HepG2 (cell line): Measurements from ENCODE around the gene DLX6. TPM values are rescaled to one million over a fixed set of nuclear protein-coding genes. Genes with fewer than 3 reads are reported as not detected.
A peak's percentile ranks its signal among the peaks of the same experiment; 100 is the strongest.

Experiments used
- ARID3A ChIP-seq: IDR thresholded peaks from 2 replicates; pipeline ENCODE4 v1.6.1; 2012; ENCODE audit warnings: low read depth, low read length, improper control_type of control experiment
- ATF7 ChIP-seq, 2 experiments: fragments of 450-650 bp in 1 of 2; sonication (generic) in 1 of 2; formaldehyde crosslinking in 1 of 2; IDR thresholded peaks; 2 replicates each; pipeline versions ENCODE4 v1.4.0 to v1.6.1; 2016 to 2020; ENCODE audit warnings: antibody characterized with exemption in 1 of 2, mild to moderate bottlenecking in 1 of 2, missing genetic modification reagents in 1 of 2
- CAMTA2 ChIP-seq: sonication (generic); formaldehyde crosslinking; IDR thresholded peaks from 2 replicates; pipeline ENCODE4 v1.4.0; 2020; ENCODE audit warnings: mild to moderate bottlenecking, missing genetic modification reagents, borderline replicate concordance
- CBX5 ChIP-seq: sonication (generic); formaldehyde crosslinking; IDR thresholded peaks from 2 replicates; pipeline ENCODE4 v1.4.0; 2020; ENCODE audit warnings: missing genetic modification reagents, borderline replicate concordance
- CC2D1A ChIP-seq: sonication (generic); formaldehyde crosslinking; IDR thresholded peaks from 2 replicates; pipeline ENCODE4 v1.8.1; 2023; ENCODE audit warnings: mild to moderate bottlenecking, missing genetic modification reagents
- CENPX ChIP-seq: sonication (generic); formaldehyde crosslinking; IDR thresholded peaks from 2 replicates; pipeline ENCODE4 v1.9.0; 2021; ENCODE audit warnings: mild to moderate bottlenecking, missing genetic modification reagents, moderate library complexity
- DPF2 ChIP-seq: sonication (generic); formaldehyde crosslinking; IDR thresholded peaks from 2 replicates; pipeline ENCODE4 v1.4.0; 2020; ENCODE audit warnings: mild to moderate bottlenecking, low read depth, missing genetic modification reagents, borderline replicate concordance
- ETS1 ChIP-seq: sonication (generic); formaldehyde crosslinking; IDR thresholded peaks from 2 replicates; pipeline ENCODE4 v1.4.0; 2020; ENCODE audit warnings: missing genetic modification reagents
- HNRNPLL ChIP-seq: fragments of 200-400 bp; formaldehyde crosslinking; IDR thresholded peaks from 2 replicates; pipeline ENCODE4 v1.6.1; 2017; ENCODE audit warnings: mild to moderate bottlenecking, low read depth, low read length; ENCODE audit not compliant: poor library complexity, severe bottlenecking
- HOXA9 ChIP-seq: sonication (generic); formaldehyde crosslinking; IDR thresholded peaks from 2 replicates; pipeline ENCODE4 v1.8.1; 2022; ENCODE audit warnings: missing genetic modification reagents, mild to moderate bottlenecking, moderate library complexity, borderline replicate concordance
- JUN ChIP-seq: sonication (generic); formaldehyde crosslinking; IDR thresholded peaks from 2 replicates; pipeline ENCODE4 v1.4.0; 2020; ENCODE audit warnings: mild to moderate bottlenecking, missing genetic modification reagents
- SMARCC2 ChIP-seq: fragments of 450-650 bp; IDR thresholded peaks from 2 replicates; pipeline ENCODE4 v1.6.1; 2017; ENCODE audit warnings: antibody characterized with exemption, mild to moderate bottlenecking
- TIGD3 ChIP-seq: sonication (generic); formaldehyde crosslinking; IDR thresholded peaks from 2 replicates; pipeline ENCODE4 v1.5.1; 2020; ENCODE audit warnings: mild to moderate bottlenecking, missing genetic modification reagents, borderline replicate concordance
- YEATS2 ChIP-seq: sonication (generic); formaldehyde crosslinking; IDR thresholded peaks from 2 replicates; pipeline ENCODE4 v1.4.0; 2020; ENCODE audit warnings: missing genetic modification reagents, borderline replicate concordance
- ZFP1 ChIP-seq: IDR thresholded peaks from 2 replicates; pipeline ENCODE4 v1.6.1; 2016
- ZFP36L1 ChIP-seq: sonication (generic); formaldehyde crosslinking; IDR thresholded peaks from 2 replicates; pipeline ENCODE4 v1.8.0; 2022; ENCODE audit warnings: mild to moderate bottlenecking, missing genetic modification reagents, moderate library complexity
- ZNF292 ChIP-seq: sonication (generic); formaldehyde crosslinking; IDR thresholded peaks from 2 replicates; pipeline ENCODE4 v1.8.1; 2022; ENCODE audit warnings: mild to moderate bottlenecking, low read depth, missing genetic modification reagents, borderline replicate concordance
- ZNF414 ChIP-seq: sonication (generic); formaldehyde crosslinking; IDR thresholded peaks from 2 replicates; pipeline ENCODE4 v1.5.0; 2020; ENCODE audit warnings: missing genetic modification reagents
- ZNF569 ChIP-seq: sonication (generic); formaldehyde crosslinking; IDR thresholded peaks from 2 replicates; pipeline ENCODE4 v1.5.0; 2020; ENCODE audit warnings: mild to moderate bottlenecking, missing genetic modification reagents, moderate library complexity, borderline replicate concordance
- ZNF577 ChIP-seq: sonication (generic); formaldehyde crosslinking; IDR thresholded peaks from 2 replicates; pipeline ENCODE4 v1.4.0; 2020; ENCODE audit warnings: mild to moderate bottlenecking, low read depth, missing genetic modification reagents, borderline replicate concordance
- ZSCAN21 ChIP-seq: sonication (generic); formaldehyde crosslinking; IDR thresholded peaks from 2 replicates; pipeline ENCODE4 v1.8.0; 2022; ENCODE audit warnings: mild to moderate bottlenecking, missing genetic modification reagents, moderate library complexity, borderline replicate concordance
- ZUFSP ChIP-seq: sonication (generic); formaldehyde crosslinking; IDR thresholded peaks from 2 replicates; pipeline ENCODE4 v1.9.0; 2021; ENCODE audit warnings: missing genetic modification reagents, mild to moderate bottlenecking, borderline replicate concordance
- polyA plus RNA-seq, 8 experiments: library from polyadenylated mRNA; depleted of rRNA in 3 of 8; stranded (reverse) in 7 of 8; unstranded in 1 of 8; fragments of >200 nt; fragmentation: Illumina TruSeq in 4 of 8; extraction: Trizol in 4 of 8; gene quantifications; 2 replicates each; pipeline versions ENCODE4 v1.2.1 to v1.2.3, GENCODE V29; 2011 to 2016; ENCODE audit warnings: low read depth in 4 of 8, missing spikeins in 1 of 8, mixed read lengths in 1 of 8; ENCODE audit not compliant: insufficient read depth in 1 of 8
- total RNA-seq, 5 experiments: library from RNA; depleted of rRNA; stranded (reverse); fragments of >200 nt; fragmentation: Illumina TruSeq; extraction: Trizol; gene quantifications; 2 replicates each; pipeline ENCODE4 v1.2.3, GENCODE V29; 2016; ENCODE audit warnings: low read depth in 1 of 5

The DLX6 gene
- total and polyA plus RNA-seq, 2 of the 13 experiments (the other 11 are each of a cell fraction or from before 2014, with no cell fraction given), result 3.5 to 5.5 TPM

GRCh38 chr7:97006055-97006815 is 882 bp downstream of the DLX6 start (continued):
- TF ChIP-seq TIGD3, result no peak
- no peak for TF ChIP-seq ZUFSP (CRISPR knock-in tag)
- no peak for TF ChIP-seq ATF7 (IDR thresholded peaks at IDR 0.05)
- no peak for TF ChIP-seq ATF7 (CRISPR knock-in tag; IDR thresholded peaks at IDR 0.05)
- no peak for TF ChIP-seq ZFP1 (CRISPR knock-in tag)
- TF ChIP-seq HOXA9, result peak; percentile 68; the same call in 1 of the 2 replicates
- peak; percentile 57; the same call in 1 of the 2 replicates for TF ChIP-seq ZNF292 (CRISPR knock-in tag)
- TF ChIP-seq ARID3A, result no peak
- no peak for TF ChIP-seq ZNF569 (CRISPR knock-in tag)
- TF ChIP-seq CAMTA2 (CRISPR knock-in tag), result no peak
- TF ChIP-seq CBX5 (CRISPR knock-in tag), result peak; percentile 22; the same call in 1 of the 2 replicates
- TF ChIP-seq DPF2 (CRISPR knock-in tag), result no peak
- no peak for TF ChIP-seq JUN (CRISPR knock-in tag)
- no peak for TF ChIP-seq ETS1 (CRISPR knock-in tag)
- TF ChIP-seq ZNF414, result no peak
- peak; percentile 11; the same call in 1 of the 2 replicates for TF ChIP-seq ZSCAN21 (CRISPR knock-in tag)
- TF ChIP-seq ZNF577 (CRISPR knock-in tag), result no peak
- TF ChIP-seq CENPX (CRISPR knock-in tag), result no peak
- no peak for TF ChIP-seq SMARCC2
- peak; percentile 84 for TF ChIP-seq HNRNPLL
- TF ChIP-seq ZFP36L1, result no peak
- TF ChIP-seq YEATS2 (CRISPR knock-in tag), result peak; percentile 44; the same call in 1 of the 2 replicates
- no peak for TF ChIP-seq CC2D1A (CRISPR knock-in tag)
